ENCODE results near the gene RPS6KA2.

- no peak for TF ChIP-seq CTCF (IDR thresholded peaks at IDR 0.05)
- no peak for TF ChIP-seq POLR2A (IDR thresholded peaks at IDR 0.05)
Measured at GRCh38 chr6:166671434-166672081, 44.5 kb upstream of the RPS6KA2 start.
